NB4 (cell line): Measurements from ENCODE around the gene SIN3B.

Source experiments
- DNase-seq: peaks from one replicate; pipeline ENCODE4 v3.0.0; 2010; ENCODE audit warnings: low read depth
- H3K4me3 ChIP-seq: one replicate; pipeline ENCODE4 v1.5.1; 2011; ENCODE audit warnings: mild to moderate bottlenecking, low read depth, low read length, moderate library complexity
- MYC ChIP-seq: IDR thresholded peaks from 2 replicates; pipeline ENCODE4 v1.6.1; 2011; ENCODE audit warnings: low read depth, low read length
- POLR2A ChIP-seq: IDR thresholded peaks from 2 replicates; pipeline ENCODE4 v1.6.1; 2011; ENCODE audit warnings: mild to moderate bottlenecking; ENCODE audit not compliant: insufficient read length; ENCODE audit errors: extremely low read depth
- TF ChIP-seq, protein P1 (sequence below): IDR thresholded peaks from 2 replicates; pipeline ENCODE4 v1.6.1; 2011; ENCODE audit warnings: low read depth, low read length
- TF ChIP-seq, protein P2 (sequence below): IDR thresholded peaks from one replicate; pipeline ENCODE4 v1.5.1; 2012; ENCODE audit warnings: low read depth, low read length

SIN3B gene

DNA sequence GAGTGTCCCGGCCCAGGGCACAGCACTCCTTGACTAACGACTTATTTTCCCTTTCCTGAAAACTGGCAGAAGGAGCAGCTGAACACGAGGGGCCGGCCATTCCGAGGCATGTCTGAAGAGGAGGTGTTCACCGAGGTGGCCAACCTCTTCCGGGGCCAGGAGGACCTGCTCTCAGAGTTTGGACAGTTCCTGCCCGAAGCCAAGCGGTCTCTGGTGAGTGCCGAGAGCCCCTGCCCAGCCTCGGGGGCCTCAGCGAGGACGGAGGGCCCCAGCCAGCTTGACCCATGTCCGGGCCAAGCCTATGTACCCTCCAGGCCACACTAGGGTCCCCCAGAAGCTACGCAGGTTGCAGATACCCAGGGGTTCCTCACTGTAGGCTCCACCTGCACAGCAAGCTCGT, 17.7 kb downstream of the SIN3B start:
- no peak for DNase-seq
- no peak overlapping the region for H3K4me3 ChIP-seq
- TF ChIP-seq POLR2A: no peak
- no peak for TF ChIP-seq MYC
- TF ChIP-seq, protein P1, sequence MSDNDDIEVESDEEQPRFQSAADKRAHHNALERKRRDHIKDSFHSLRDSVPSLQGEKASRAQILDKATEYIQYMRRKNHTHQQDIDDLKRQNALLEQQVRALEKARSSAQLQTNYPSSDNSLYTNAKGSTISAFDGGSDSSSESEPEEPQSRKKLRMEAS: no peak
- TF ChIP-seq, protein P2, sequence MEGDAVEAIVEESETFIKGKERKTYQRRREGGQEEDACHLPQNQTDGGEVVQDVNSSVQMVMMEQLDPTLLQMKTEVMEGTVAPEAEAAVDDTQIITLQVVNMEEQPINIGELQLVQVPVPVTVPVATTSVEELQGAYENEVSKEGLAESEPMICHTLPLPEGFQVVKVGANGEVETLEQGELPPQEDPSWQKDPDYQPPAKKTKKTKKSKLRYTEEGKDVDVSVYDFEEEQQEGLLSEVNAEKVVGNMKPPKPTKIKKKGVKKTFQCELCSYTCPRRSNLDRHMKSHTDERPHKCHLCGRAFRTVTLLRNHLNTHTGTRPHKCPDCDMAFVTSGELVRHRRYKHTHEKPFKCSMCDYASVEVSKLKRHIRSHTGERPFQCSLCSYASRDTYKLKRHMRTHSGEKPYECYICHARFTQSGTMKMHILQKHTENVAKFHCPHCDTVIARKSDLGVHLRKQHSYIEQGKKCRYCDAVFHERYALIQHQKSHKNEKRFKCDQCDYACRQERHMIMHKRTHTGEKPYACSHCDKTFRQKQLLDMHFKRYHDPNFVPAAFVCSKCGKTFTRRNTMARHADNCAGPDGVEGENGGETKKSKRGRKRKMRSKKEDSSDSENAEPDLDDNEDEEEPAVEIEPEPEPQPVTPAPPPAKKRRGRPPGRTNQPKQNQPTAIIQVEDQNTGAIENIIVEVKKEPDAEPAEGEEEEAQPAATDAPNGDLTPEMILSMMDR: no peak

DNA sequence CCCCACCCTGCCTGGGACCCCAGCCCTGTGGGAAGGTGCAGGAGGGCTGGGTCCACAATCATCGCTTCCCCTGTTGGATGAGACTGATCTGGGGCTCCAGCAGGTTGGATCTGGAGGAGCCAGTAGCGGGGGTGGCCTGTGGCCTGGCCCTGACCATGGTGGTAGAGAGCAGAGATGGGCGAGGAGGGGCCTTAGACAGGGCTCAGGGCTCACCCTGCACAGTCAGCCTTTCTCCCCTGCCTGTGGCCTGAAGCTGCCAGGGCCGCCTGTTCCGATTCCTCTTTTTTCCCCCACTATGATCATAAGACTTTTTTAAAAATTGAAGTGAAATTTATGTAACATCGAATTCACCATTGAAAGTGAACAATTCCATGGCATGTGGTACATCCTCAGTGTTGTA, 18.2 kb downstream of the SIN3B start:
- no peak for DNase-seq
- TF ChIP-seq, protein P1: no peak
- TF ChIP-seq MYC: no peak
- TF ChIP-seq, protein P2: no peak
- TF ChIP-seq POLR2A: no peak

DNA sequence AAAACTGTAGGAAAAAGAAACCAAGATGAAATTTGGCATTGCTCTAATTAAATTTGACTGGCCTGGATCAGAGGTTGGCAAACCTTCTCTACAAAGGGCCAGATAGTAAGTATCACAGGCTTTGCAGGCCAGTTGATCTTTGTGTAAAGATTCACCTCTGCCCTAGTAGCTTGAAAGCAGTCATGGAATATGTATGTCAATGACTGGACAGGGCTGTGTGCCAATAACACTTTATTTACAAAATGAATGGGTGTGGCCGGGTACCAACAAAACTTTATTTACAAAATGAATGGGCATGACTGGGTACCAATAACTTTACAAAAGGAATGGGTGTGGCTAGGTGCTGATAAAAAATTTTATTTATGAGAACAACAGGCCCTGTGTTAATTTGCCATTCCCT, 20.0 kb downstream of the SIN3B start:
- no peak overlapping the region for H3K4me3 ChIP-seq
- TF ChIP-seq POLR2A (no peak), MYC (no peak)
- TF ChIP-seq, protein P2: no peak
- TF ChIP-seq, protein P1: no peak
- no peak for DNase-seq

More for the DNA sequence above, 18.2 kb downstream of the SIN3B start:
- no peak overlapping the region for H3K4me3 ChIP-seq

DNA sequence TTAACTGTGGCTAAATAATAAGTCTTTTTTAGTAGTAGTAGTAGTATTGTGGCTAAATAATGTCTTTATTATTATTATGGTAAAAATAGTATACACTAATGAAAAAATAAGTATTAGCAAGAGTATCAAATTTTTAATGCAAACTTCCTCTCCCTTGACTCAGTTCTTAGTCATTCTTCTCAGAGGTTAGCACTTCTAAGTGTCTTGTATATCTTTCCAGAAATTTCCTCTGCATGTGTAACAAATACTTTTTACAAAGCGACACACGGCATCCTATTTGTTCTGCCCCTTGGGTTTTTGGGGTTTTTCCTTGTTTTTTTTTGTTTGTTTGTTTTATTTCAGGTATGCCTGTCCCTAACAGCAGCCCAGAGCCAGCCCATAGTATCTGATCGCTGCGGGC, 20.9 kb downstream of the SIN3B start:
- TF ChIP-seq, protein P2: no peak
- TF ChIP-seq MYC (no peak), POLR2A (no peak)
- TF ChIP-seq, protein P1: no peak
- DNase-seq: no peak
- no peak overlapping the region for H3K4me3 ChIP-seq

DNA sequence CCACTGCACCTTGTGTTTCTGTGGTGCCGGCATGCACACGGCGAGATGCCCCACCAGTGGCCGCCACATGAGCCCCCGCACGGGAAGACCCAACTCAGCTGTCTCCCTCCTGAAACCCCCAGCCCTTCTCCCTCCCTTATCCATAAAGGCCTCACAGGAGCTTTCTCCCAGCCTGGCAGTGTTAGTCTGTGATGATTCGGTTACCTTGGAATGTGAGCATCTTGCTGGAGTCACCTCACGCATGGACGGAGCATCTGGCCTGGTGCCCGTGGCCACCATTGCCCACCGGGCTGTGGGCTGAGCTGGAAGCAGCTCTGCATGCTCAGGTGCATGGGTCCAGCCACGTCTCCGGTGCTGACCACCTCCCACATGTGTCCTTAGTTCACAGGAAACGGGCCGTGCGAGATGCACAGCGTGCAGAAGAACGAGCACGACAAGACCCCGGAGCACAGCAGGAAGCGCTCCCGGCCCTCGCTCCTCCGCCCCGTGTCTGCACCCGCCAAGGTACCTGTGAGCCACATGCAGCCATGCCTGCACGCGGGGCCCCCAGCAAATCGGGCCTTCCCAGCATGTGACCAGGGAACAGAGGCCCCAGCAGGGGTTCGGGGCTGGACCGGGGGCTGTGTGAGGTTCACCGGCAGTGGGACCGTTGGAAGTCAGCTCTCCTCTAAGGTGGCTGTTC, 22.0 kb downstream of the SIN3B start:
- TF ChIP-seq POLR2A (no peak), MYC (no peak)
- TF ChIP-seq, protein P2: no peak
- TF ChIP-seq, protein P1: no peak
- no peak overlapping the region for H3K4me3 ChIP-seq
- no peak for DNase-seq

DNA sequence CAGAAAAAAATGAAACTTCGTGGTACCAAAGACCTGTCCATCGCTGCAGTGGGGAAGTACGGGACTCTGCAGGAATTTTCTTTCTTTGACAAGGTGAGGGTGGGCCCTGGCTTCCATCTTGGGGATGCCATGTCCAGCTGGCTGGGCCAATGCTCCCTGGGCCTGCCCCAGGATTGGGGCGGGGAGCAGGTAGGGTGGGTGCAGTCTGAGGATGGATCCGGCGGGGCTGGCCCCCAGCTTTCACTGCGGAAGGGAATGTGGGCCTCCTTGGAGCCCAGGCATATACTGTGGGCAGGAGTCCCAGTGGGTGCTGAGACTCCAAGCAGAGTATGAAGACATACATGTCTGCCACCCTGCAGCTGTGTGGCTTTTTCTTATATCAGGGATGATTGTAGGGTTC, 23.9 kb downstream of the SIN3B start:
- DNase-seq: no peak
- no peak for TF ChIP-seq MYC
- TF ChIP-seq, protein P1: no peak
- TF ChIP-seq, protein P2: no peak
- no peak for TF ChIP-seq POLR2A
- H3K4me3 ChIP-seq: no peak overlapping the region
